Measurements from ENCODE around the gene SLC6A8. TPM values are rescaled to one million over a fixed set of nuclear protein-coding genes. Genes with fewer than 3 reads are reported as not detected.

SLC6A8 gene
- polyA plus RNA-seq, 2 of the 4 experiments (the other 2 are of a cell fraction) = 2.0 to 6.1 TPM

DNA sequence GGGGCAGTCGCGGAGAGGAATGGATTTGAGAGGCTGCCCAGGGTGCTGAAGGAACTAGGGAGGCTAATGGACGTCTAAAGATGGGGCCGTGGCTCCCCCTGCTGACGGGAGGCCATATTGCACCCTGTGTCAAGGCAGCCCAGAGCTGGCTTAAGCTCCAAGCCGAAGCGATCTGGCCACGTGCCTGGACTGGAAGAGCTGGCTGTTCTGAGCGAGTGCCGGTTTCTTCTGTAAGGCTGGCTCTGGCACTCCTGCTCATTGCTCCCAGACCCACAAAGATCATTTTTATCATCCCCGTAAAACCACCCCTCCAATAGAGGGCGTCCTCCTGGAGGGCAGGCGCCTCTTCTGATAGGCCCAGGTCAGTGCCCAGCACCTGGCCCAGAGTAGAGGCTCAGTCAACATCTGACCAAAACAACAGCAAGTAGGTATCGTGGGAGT, 19.8 kb upstream of the SLC6A8 start:
- DNase-seq (ENCODE audit: low read depth in 1 of 2, low spot score in 1 of 2) (peak; percentile 81 to 85), ATAC-seq (peak; percentile 60 to 92), FAIRE-seq (peak; percentile 92)
- peak overlapping the region; percentile 71 for H3K4me2 ChIP-seq
- peak overlapping the region; percentile 35 for H3K4me3 ChIP-seq
- ChIA-PET CTCF (interaction anchor here (0.5 to 5.9 kb wide), 34 partner anchors 10 to 725 kb away, joined by 3 to 78 read pairs (median 6); partner anchors contain the start of genes DUSP9 and SLC6A8), POLR2A (no interaction called here)
- H3K27ac ChIP-seq = peak overlapping the region; percentile 30 to 63; a peak in 3 of 6 replicates
- TF ChIP-seq FOSB (CRISPR knock-in tag; IDR thresholded peaks at IDR 0.05) = no peak
- TF ChIP-seq MAX (IDR thresholded peaks at IDR 0.05) = peak; percentile 64
- TF ChIP-seq, protein P1, sequence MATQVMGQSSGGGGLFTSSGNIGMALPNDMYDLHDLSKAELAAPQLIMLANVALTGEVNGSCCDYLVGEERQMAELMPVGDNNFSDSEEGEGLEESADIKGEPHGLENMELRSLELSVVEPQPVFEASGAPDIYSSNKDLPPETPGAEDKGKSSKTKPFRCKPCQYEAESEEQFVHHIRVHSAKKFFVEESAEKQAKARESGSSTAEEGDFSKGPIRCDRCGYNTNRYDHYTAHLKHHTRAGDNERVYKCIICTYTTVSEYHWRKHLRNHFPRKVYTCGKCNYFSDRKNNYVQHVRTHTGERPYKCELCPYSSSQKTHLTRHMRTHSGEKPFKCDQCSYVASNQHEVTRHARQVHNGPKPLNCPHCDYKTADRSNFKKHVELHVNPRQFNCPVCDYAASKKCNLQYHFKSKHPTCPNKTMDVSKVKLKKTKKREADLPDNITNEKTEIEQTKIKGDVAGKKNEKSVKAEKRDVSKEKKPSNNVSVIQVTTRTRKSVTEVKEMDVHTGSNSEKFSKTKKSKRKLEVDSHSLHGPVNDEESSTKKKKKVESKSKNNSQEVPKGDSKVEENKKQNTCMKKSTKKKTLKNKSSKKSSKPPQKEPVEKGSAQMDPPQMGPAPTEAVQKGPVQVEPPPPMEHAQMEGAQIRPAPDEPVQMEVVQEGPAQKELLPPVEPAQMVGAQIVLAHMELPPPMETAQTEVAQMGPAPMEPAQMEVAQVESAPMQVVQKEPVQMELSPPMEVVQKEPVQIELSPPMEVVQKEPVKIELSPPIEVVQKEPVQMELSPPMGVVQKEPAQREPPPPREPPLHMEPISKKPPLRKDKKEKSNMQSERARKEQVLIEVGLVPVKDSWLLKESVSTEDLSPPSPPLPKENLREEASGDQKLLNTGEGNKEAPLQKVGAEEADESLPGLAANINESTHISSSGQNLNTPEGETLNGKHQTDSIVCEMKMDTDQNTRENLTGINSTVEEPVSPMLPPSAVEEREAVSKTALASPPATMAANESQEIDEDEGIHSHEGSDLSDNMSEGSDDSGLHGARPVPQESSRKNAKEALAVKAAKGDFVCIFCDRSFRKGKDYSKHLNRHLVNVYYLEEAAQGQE (IDR thresholded peaks at IDR 0.05) = peak; percentile 33; the same call in 1 of the 2 replicates
- TF ChIP-seq HOXB5 (CRISPR knock-in tag; IDR thresholded peaks at IDR 0.05) = no peak
- TF ChIP-seq ELK1 (IDR thresholded peaks at IDR 0.05; ENCODE audit: low read depth, low read length) = no peak
- peak; percentile 40; the same call in 2 of the 3 replicates for TF ChIP-seq SMC3 (IDR thresholded peaks at IDR 0.05)
- TF ChIP-seq MAZ (IDR thresholded peaks at IDR 0.05; ENCODE audit: borderline replicate concordance, low read depth, low read length) = no peak
- TF ChIP-seq RAD21 (conservative IDR thresholded peaks at IDR 0.05 in 1 of 2, IDR thresholded peaks at IDR 0.05 in 1 of 2) = peak; percentile 58 to 74
- TF ChIP-seq POLR2AphosphoS2 (conservative IDR thresholded peaks at IDR 0.05; ENCODE audit: low read length) = no peak
- no peak for TF ChIP-seq PBX3 (IDR thresholded peaks at IDR 0.05)
- no peak for TF ChIP-seq GATA3 (IDR thresholded peaks at IDR 0.05; ENCODE audit: borderline replicate concordance)
- TF ChIP-seq RFX5 (IDR thresholded peaks at IDR 0.05) = no peak
- no peak for TF ChIP-seq ZC3H11A (IDR thresholded peaks at IDR 0.05)
- TF ChIP-seq EHF (CRISPR knock-in tag; IDR thresholded peaks at IDR 0.05) = no peak
- no peak for TF ChIP-seq FOSL2 (IDR thresholded peaks at IDR 0.05)
- no peak for TF ChIP-seq FOSL2 (CRISPR knock-in tag; IDR thresholded peaks at IDR 0.05)
- peak; percentile 48 for TF ChIP-seq USF2 (IDR thresholded peaks at IDR 0.05)
- TF ChIP-seq ZFP36 (IDR thresholded peaks at IDR 0.05; ENCODE audit: borderline replicate concordance, partially characterized antibody) = no peak
- TF ChIP-seq KDM1A (IDR thresholded peaks at IDR 0.05; ENCODE audit: low read depth) = no peak
- no peak for TF ChIP-seq JUN (IDR thresholded peaks at IDR 0.05)
- TF ChIP-seq, protein P2, sequence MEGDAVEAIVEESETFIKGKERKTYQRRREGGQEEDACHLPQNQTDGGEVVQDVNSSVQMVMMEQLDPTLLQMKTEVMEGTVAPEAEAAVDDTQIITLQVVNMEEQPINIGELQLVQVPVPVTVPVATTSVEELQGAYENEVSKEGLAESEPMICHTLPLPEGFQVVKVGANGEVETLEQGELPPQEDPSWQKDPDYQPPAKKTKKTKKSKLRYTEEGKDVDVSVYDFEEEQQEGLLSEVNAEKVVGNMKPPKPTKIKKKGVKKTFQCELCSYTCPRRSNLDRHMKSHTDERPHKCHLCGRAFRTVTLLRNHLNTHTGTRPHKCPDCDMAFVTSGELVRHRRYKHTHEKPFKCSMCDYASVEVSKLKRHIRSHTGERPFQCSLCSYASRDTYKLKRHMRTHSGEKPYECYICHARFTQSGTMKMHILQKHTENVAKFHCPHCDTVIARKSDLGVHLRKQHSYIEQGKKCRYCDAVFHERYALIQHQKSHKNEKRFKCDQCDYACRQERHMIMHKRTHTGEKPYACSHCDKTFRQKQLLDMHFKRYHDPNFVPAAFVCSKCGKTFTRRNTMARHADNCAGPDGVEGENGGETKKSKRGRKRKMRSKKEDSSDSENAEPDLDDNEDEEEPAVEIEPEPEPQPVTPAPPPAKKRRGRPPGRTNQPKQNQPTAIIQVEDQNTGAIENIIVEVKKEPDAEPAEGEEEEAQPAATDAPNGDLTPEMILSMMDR (IDR thresholded peaks at IDR 0.05) = peak; percentile 63
- no peak for TF ChIP-seq HOXB13 (CRISPR knock-in tag; IDR thresholded peaks at IDR 0.05; ENCODE audit: low read depth)
- TF ChIP-seq HOXA7 (CRISPR knock-in tag; IDR thresholded peaks at IDR 0.05) = no peak
- no peaks in the 10 kb centered on the region for H3K4me1 ChIP-seq
- no peaks in the 10 kb centered on the region for H3K9me3 ChIP-seq
- 32% methylated on average over 13 of the region's 14 CpGs for WGBS (ENCODE audit: missing lambda C conversion rate)

All from A549 (cell line).